Suprapubic skin (tissue), 4 donors: ENCODE data around the gene CFAP410. TPM values are rescaled to one million over a fixed set of nuclear protein-coding genes. Genes with fewer than 3 reads are reported as not detected.

Experiments
- DNase-seq, 2 donors: peaks; one replicate each; pipeline ENCODE4 v3.0.0-alpha.2; 2019; ENCODE audit warnings: low spot score in 2 of 2
- H3K27ac ChIP-seq: fragments of 200-600 bp; sonication (generic); one replicate; pipeline ENCODE4 v1.5.1; 2019
- H3K27me3 ChIP-seq: fragments of 200-600 bp; sonication (generic); one replicate; pipeline ENCODE4 v1.5.1; 2019
- H3K36me3 ChIP-seq: fragments of 200-600 bp; sonication (generic); one replicate; pipeline ENCODE4 v1.5.1; 2019
- H3K4me1 ChIP-seq: fragments of 200-600 bp; sonication (generic); one replicate; pipeline ENCODE4 v1.5.1; 2019
- H3K4me3 ChIP-seq: fragments of 200-600 bp; sonication (generic); one replicate; pipeline ENCODE4 v1.5.1; 2019; ENCODE audit warnings: mild to moderate bottlenecking
- H3K9me3 ChIP-seq: fragments of 200-600 bp; sonication (generic); one replicate; pipeline ENCODE4 v1.5.1; 2019
- CTCF ChIP-seq, 2 donors: fragments of 200-600 bp in 1 of 2; fragments of 450-650 bp in 1 of 2; sonication (generic) in 1 of 2; IDR thresholded peaks; one replicate each; pipeline ENCODE4 v1.5.1; 2016 to 2019; ENCODE audit warnings: antibody characterized with exemption in 2 of 2, mild to moderate bottlenecking in 1 of 2, moderate library complexity in 1 of 2
- EP300 ChIP-seq: sonication (generic); formaldehyde crosslinking; IDR thresholded peaks from one replicate; pipeline ENCODE4 v1.6.1; 2017; ENCODE audit warnings: antibody characterized with exemption
- POLR2A ChIP-seq, 2 donors: fragments of 450-650 bp; IDR thresholded peaks; one replicate each; pipeline ENCODE4 v1.6.1; 2017; ENCODE audit warnings: antibody characterized with exemption in 2 of 2, mild to moderate bottlenecking in 2 of 2, moderate library complexity in 2 of 2
- POLR2AphosphoS5 ChIP-seq, 3 donors: sonication (generic); formaldehyde crosslinking; IDR thresholded peaks; one replicate each; pipeline ENCODE4 v1.6.1; 2017; ENCODE audit warnings: antibody characterized with exemption in 3 of 3
- WGBS: methylation state at CpG from one replicate; pipeline ENCODE4 v1.1.5; 2018; 5-methylcytosine and 5-hydroxymethylcytosine counted together
- total RNA-seq, 4 donors: library from RNA; depleted of rRNA; stranded (reverse); fragments of >200 nt; gene quantifications; one replicate each; pipeline ENCODE4 v1.1.0, GENCODE V29; 2016

The CFAP410 gene
- total RNA-seq, 4 donors from 2014 or later = 22.6 to 45.5 (median 27.3) TPM

- no peak overlapping the region for H3K4me3 ChIP-seq
- H3K36me3 ChIP-seq = peaks cover 30% of the 10 kb centered on the region
- no peaks in the 10 kb centered on the region for H3K27me3 ChIP-seq
These were observed 6.2 kb downstream of the CFAP410 start for GRCh38 chr21:44332965-44333364.

GRCh38 chr21:44332383-44332782 is 6.8 kb downstream of the CFAP410 start:
- no peak overlapping the region for H3K4me3 ChIP-seq
- H3K27ac ChIP-seq = no peak overlapping the region
- peaks cover 35% of the 10 kb centered on the region for H3K36me3 ChIP-seq
- WGBS = 77% methylated on average over 9 of the region's 17 CpGs
- TF ChIP-seq EP300 = no peak
- no peak for TF ChIP-seq POLR2A (IDR thresholded peaks at IDR 0.05)
- H3K9me3 ChIP-seq = no peaks in the 10 kb centered on the region
- no peaks in the 10 kb centered on the region for H3K27me3 ChIP-seq
- no peak for DNase-seq
- no peaks in the 10 kb centered on the region for H3K4me1 ChIP-seq

More at GRCh38 chr21:44332965-44333364, 6.2 kb downstream of the CFAP410 start:
- Histone ChIP-seq H3K4me1 (peaks cover 3% of the 10 kb centered on the region), H3K27ac (no peak overlapping the region), H3K9me3 (no peaks in the 10 kb centered on the region)
- 98% methylated on average over 18 of the region's 22 CpGs for WGBS
- DNase-seq = no peak
- TF ChIP-seq POLR2AphosphoS5 (IDR thresholded peaks at IDR 0.05) = no peak

- no peak for DNase-seq
- H3K4me3 ChIP-seq = no peak overlapping the region
- no peak overlapping the region for H3K27ac ChIP-seq
- no peaks in the 10 kb centered on the region for H3K4me1 ChIP-seq
- 73% methylated on average over 16 of the region's 20 CpGs for WGBS
- H3K9me3 ChIP-seq = no peaks in the 10 kb centered on the region
- H3K27me3 ChIP-seq = no peaks in the 10 kb centered on the region
- TF ChIP-seq POLR2A (IDR thresholded peaks at IDR 0.05) (no peak), CTCF (IDR thresholded peaks at IDR 0.05) (no peak)
- peaks cover 40% of the 10 kb centered on the region for H3K36me3 ChIP-seq
These were observed 7.4 kb downstream of the CFAP410 start for GRCh38 chr21:44331650-44332307.

- no peaks in the 10 kb centered on the region for H3K4me1 ChIP-seq
- TF ChIP-seq CTCF (IDR thresholded peaks at IDR 0.05) = no peak
- no peak for TF ChIP-seq EP300
- TF ChIP-seq POLR2AphosphoS5 (IDR thresholded peaks at IDR 0.05) = no peak
- TF ChIP-seq POLR2A (IDR thresholded peaks at IDR 0.05) = no peak
- H3K4me3 ChIP-seq = no peak overlapping the region
- H3K9me3 ChIP-seq = no peaks in the 10 kb centered on the region
- no peaks in the 10 kb centered on the region for H3K27me3 ChIP-seq
- no peak for DNase-seq
- H3K27ac ChIP-seq = no peak overlapping the region
- peaks cover 40% of the 10 kb centered on the region for H3K36me3 ChIP-seq
- WGBS = 81% methylated on average over 4 of the region's 16 CpGs
These were observed 8.0 kb downstream of the CFAP410 start for GRCh38 chr21:44331209-44331608.

- no peaks in the 10 kb centered on the region for H3K27me3 ChIP-seq
- H3K4me3 ChIP-seq = no peak overlapping the region
- TF ChIP-seq CTCF (IDR thresholded peaks at IDR 0.05) (no peak), POLR2AphosphoS5 (IDR thresholded peaks at IDR 0.05) (no peak), POLR2A (IDR thresholded peaks at IDR 0.05) (no peak), EP300 (no peak)
- no peaks in the 10 kb centered on the region for H3K9me3 ChIP-seq
- no peaks in the 10 kb centered on the region for H3K4me1 ChIP-seq
- peaks cover 43% of the 10 kb centered on the region for H3K36me3 ChIP-seq
- no peak overlapping the region for H3K27ac ChIP-seq
- 93% methylated on average over 16 of the region's 18 CpGs for WGBS
- DNase-seq = no peak
These were observed 8.5 kb downstream of the CFAP410 start for GRCh38 chr21:44330698-44331097.

- no peaks in the 10 kb centered on the region for H3K4me1 ChIP-seq
- peaks cover 43% of the 10 kb centered on the region for H3K36me3 ChIP-seq
- no peak overlapping the region for H3K4me3 ChIP-seq
- 100% methylated on average over 2 of the region's 44 CpGs for WGBS
- H3K27ac ChIP-seq = no peak overlapping the region
- TF ChIP-seq EP300 = no peak
- TF ChIP-seq POLR2AphosphoS5 (IDR thresholded peaks at IDR 0.05) = no peak
- no peak for TF ChIP-seq POLR2A (IDR thresholded peaks at IDR 0.05)
- no peak for TF ChIP-seq CTCF (IDR thresholded peaks at IDR 0.05)
- no peaks in the 10 kb centered on the region for H3K9me3 ChIP-seq
- no peaks in the 10 kb centered on the region for H3K27me3 ChIP-seq
- DNase-seq = no peak
These were observed 9.1 kb downstream of the CFAP410 start for GRCh38 chr21:44329971-44330681.
